Neuronal stem cell (in vitro differentiated cells): Measurements from ENCODE around the gene SOX5.

Experiments
- DNase-seq: peaks from one replicate; pipeline ENCODE4 v3.0.0-alpha.2; 2013; ENCODE audit warnings: low spot score
- H2AFZ ChIP-seq: one replicate; pipeline ENCODE4 v1.6.1; 2013; ENCODE audit warnings: mild to moderate bottlenecking, low read length, inconsistent platforms
- H2AK5ac ChIP-seq: 2 replicates; pipeline ENCODE4 v1.6.1; 2013; ENCODE audit warnings: low read depth, mild to moderate bottlenecking, inconsistent platforms, low read length, moderate library complexity, mixed read lengths
- H2BK120ac ChIP-seq: 2 replicates; pipeline ENCODE4 v1.6.1; 2013; ENCODE audit warnings: low read depth, mild to moderate bottlenecking, inconsistent platforms, low read length, moderate library complexity, mixed read lengths
- H2BK12ac ChIP-seq: one replicate; pipeline ENCODE4 v1.6.1; 2013; ENCODE audit warnings: low read length, inconsistent platforms
- H2BK15ac ChIP-seq: 2 replicates; pipeline ENCODE4 v1.6.1; 2013; ENCODE audit warnings: mild to moderate bottlenecking, low read length, inconsistent platforms, mixed read lengths
- H2BK5ac ChIP-seq: one replicate; pipeline ENCODE4 v1.6.1; 2013; ENCODE audit warnings: inconsistent platforms, mild to moderate bottlenecking, low read length, moderate library complexity
- H3K14ac ChIP-seq: one replicate; pipeline ENCODE4 v1.6.1; 2013; ENCODE audit warnings: low read length, inconsistent platforms
- H3K18ac ChIP-seq: 2 replicates; pipeline ENCODE4 v1.6.1; 2013; ENCODE audit warnings: low read length, inconsistent platforms
- H3K23ac ChIP-seq: 2 replicates; pipeline ENCODE4 v1.6.1; 2013; ENCODE audit warnings: low read depth, mild to moderate bottlenecking, mixed read lengths, low read length, inconsistent platforms; ENCODE audit not compliant: poor library complexity
- H3K27ac ChIP-seq: replicated peaks from 3 replicates; pipeline ENCODE4 v1.5.1; 2013; ENCODE audit warnings: low read length, inconsistent platforms
- H3K27me3 ChIP-seq, 3 experiments: 2 replicates each; pipeline ENCODE4 v1.6.1; 2013; ENCODE audit warnings: low read length in 3 of 3, mild to moderate bottlenecking in 2 of 3, inconsistent platforms in 1 of 3, low read depth in 1 of 3, mixed read lengths in 1 of 3, moderate library complexity in 1 of 3; ENCODE audit not compliant: control insufficient read depth in 3 of 3, insufficient read depth in 3 of 3
- H3K36me3 ChIP-seq, 2 donors: replicated peaks in 1 of 2; 2 replicates each; pipeline ENCODE4 v1.6.1; 2013; ENCODE audit warnings: low read length in 2 of 2; ENCODE audit not compliant: control insufficient read depth in 2 of 2, insufficient read depth in 2 of 2
- H3K4ac ChIP-seq: 2 replicates; pipeline ENCODE4 v1.6.1; 2013; ENCODE audit warnings: inconsistent platforms, mild to moderate bottlenecking, low read length, moderate library complexity
- H3K4me1 ChIP-seq, 2 donors: 1 replicate in 1 of 2; 2 replicates in 1 of 2; pipeline ENCODE4 v1.6.1; 2013; ENCODE audit warnings: low read length in 2 of 2, low read depth in 1 of 2; ENCODE audit not compliant: control insufficient read depth in 2 of 2, insufficient read depth in 1 of 2
- H3K4me2 ChIP-seq: one replicate; pipeline ENCODE4 v1.6.1; 2013; ENCODE audit warnings: mild to moderate bottlenecking, low read length, inconsistent platforms; ENCODE audit not compliant: insufficient read depth, poor library complexity, severe bottlenecking
- H3K4me3 ChIP-seq, 2 donors: 2 replicates each; pipeline ENCODE4 v1.5.1; 2013; ENCODE audit warnings: low read length in 2 of 2, mild to moderate bottlenecking in 2 of 2, inconsistent platforms in 1 of 2, moderate library complexity in 1 of 2
- H3K79me1 ChIP-seq: one replicate; pipeline ENCODE4 v1.6.1; 2013; ENCODE audit warnings: low read depth, mild to moderate bottlenecking, inconsistent platforms, low read length, moderate library complexity
- H3K9ac ChIP-seq: one replicate; pipeline ENCODE4 v1.6.1; 2013; ENCODE audit warnings: mild to moderate bottlenecking, low read depth, low read length, inconsistent platforms; ENCODE audit not compliant: poor library complexity
- H3K9me3 ChIP-seq, 2 donors: replicated peaks in 1 of 2; 2 replicates each; pipeline versions ENCODE3 to v1.6.1; 2013; ENCODE audit warnings: low read length in 2 of 2, mild to moderate bottlenecking in 2 of 2, inconsistent platforms in 1 of 2, low read depth in 1 of 2, mixed read lengths in 1 of 2, moderate library complexity in 1 of 2; ENCODE audit not compliant: control insufficient read depth in 2 of 2, insufficient read depth in 1 of 2
- H4K8ac ChIP-seq: one replicate; pipeline ENCODE4 v1.6.1; 2013; ENCODE audit warnings: low read depth, mild to moderate bottlenecking, inconsistent platforms, low read length, moderate library complexity
- H4K91ac ChIP-seq: one replicate; pipeline ENCODE4 v1.6.1; 2013; ENCODE audit warnings: low read length, low read depth, mild to moderate bottlenecking, inconsistent platforms; ENCODE audit not compliant: poor library complexity
- WGBS, 2 donors: extraction: QIAGEN DNeasy Blood & Tissue Kit; methylation state at CpG; one replicate each; pipeline ENCODE4 v1.1.7; 2013; ENCODE audit warnings: missing lambda C conversion rate in 2 of 2, mixed read lengths in 1 of 2; ENCODE audit not compliant: insufficient read length in 2 of 2, insufficient replicate concordance in 1 of 2; ENCODE audit errors: extremely low coverage in 2 of 2; 5-methylcytosine and 5-hydroxymethylcytosine counted together

SOX5 gene

DNA sequence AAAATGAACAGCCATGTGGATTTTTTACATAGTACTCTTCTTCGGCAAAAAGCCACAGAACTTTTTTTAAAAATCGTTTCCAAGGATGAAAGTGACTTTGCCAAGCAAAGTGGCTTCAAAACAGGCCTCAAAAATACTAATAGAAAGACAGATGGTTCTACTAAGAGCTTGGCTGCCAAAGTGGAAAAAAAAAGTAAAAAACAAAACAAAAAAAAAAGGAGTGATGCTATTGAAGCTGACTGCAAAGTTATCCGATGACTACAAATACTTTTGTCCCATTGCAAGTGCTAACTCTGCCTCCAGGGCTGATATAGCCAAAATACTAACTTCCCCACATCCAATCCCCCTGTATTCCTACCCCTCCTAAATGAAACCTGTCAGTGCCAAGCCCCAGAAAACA is 277.6 kb downstream of the SOX5 start:
- H3K4me2 ChIP-seq, result no peak overlapping the region
- no peak overlapping the region for H2BK15ac ChIP-seq
- no peak overlapping the region for H2AK5ac ChIP-seq
- no peaks in the 10 kb centered on the region for H3K9me3 ChIP-seq
- H3K18ac ChIP-seq, result no peak overlapping the region
- no peak overlapping the region for H4K91ac ChIP-seq
- no peak for DNase-seq
- no peak overlapping the region for H4K8ac ChIP-seq
- no peak overlapping the region for H3K4ac ChIP-seq
- no peak overlapping the region for H2BK12ac ChIP-seq
- no peak overlapping the region for H3K14ac ChIP-seq
- H3K4me1 ChIP-seq, result peaks cover 13 to 15% of the 10 kb centered on the region in 2 donors
- H3K9ac ChIP-seq, result no peak overlapping the region
- H3K79me1 ChIP-seq, result no peaks in the 10 kb centered on the region
- H3K36me3 ChIP-seq, result no peaks in the 10 kb centered on the region
- no peak overlapping the region for H3K4me3 ChIP-seq
- no peak overlapping the region for H2AFZ ChIP-seq
- H3K27me3 ChIP-seq, result no peaks in the 10 kb centered on the region
- H3K27ac ChIP-seq, result no peak overlapping the region
- H2BK120ac ChIP-seq, result no peak overlapping the region
- WGBS, 2 donors, result no CpG with 5 or more reads among the region's 3 CpGs
- H2BK5ac ChIP-seq, result no peak overlapping the region
- no peak overlapping the region for H3K23ac ChIP-seq

DNA sequence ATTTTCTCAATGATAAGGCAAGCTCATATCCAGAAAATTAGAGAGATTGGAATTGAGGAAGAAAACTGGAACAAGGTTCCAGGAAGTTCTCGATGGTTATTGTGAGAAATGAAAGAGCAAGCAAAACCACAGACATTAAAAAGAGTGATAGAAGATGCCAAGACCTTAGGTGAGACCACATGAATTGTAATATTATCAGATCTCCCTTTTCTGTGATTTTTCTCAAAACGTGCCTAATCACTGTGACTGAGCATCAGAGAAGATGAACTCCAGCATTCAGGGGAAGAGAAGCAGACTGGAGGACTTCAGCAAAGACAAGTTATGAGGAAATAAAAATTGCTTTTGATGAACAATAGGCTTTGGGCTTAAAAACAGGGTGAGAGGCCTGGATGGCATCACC is 278.8 kb downstream of the SOX5 start:
- no peaks in the 10 kb centered on the region for H3K27me3 ChIP-seq
- no peak overlapping the region for H4K91ac ChIP-seq
- DNase-seq, result no peak
- H3K9me3 ChIP-seq, result no peaks in the 10 kb centered on the region
- no peaks in the 10 kb centered on the region for H3K79me1 ChIP-seq
- H2BK15ac ChIP-seq, result no peak overlapping the region
- no peak overlapping the region for H2AK5ac ChIP-seq
- H3K9ac ChIP-seq, result no peak overlapping the region
- H3K4ac ChIP-seq, result no peak overlapping the region
- no peak overlapping the region for H3K4me2 ChIP-seq
- H3K18ac ChIP-seq, result no peak overlapping the region
- no peak overlapping the region for H3K14ac ChIP-seq
- no peak overlapping the region for H3K27ac ChIP-seq
- no peak overlapping the region for H2BK12ac ChIP-seq
- H4K8ac ChIP-seq, result no peak overlapping the region
- no peak overlapping the region for H2BK120ac ChIP-seq
- WGBS, 2 donors, result no CpG with 5 or more reads among the region's 2 CpGs
- no peak overlapping the region for H2BK5ac ChIP-seq
- H3K36me3 ChIP-seq, result no peaks in the 10 kb centered on the region
- H2AFZ ChIP-seq, result no peak overlapping the region
- H3K4me1 ChIP-seq, result peaks cover 10 to 13% of the 10 kb centered on the region in 2 donors
- H3K23ac ChIP-seq, result no peak overlapping the region
- no peak overlapping the region for H3K4me3 ChIP-seq

DNA sequence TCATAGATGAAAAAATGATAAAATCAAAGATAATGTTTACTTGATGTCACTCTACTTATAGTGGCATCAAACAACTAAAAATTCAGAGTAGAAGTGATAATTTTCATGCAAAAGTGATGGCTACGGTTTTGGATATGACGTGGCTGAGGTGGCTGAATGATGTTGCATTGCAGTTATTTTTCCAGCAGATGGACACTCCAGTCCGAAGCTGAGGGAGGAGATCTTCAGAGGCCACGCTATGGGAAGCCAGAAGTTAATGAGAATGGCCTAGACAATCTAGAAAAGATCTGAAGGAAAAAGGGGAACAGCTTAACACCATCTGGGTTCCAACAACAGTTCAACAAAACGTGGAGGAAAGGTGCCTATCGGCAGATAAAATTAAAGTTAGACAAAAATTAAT is 279.8 kb downstream of the SOX5 start:
- Histone ChIP-seq H3K27ac (no peak overlapping the region), H3K23ac (no peak overlapping the region), H3K14ac (no peak overlapping the region), H2BK15ac (no peak overlapping the region), H4K91ac (no peak overlapping the region), H4K8ac (no peak overlapping the region), H3K4me1 (peaks cover 5 to 8% of the 10 kb centered on the region in 2 donors), H2BK120ac (no peak overlapping the region), H3K27me3 (no peaks in the 10 kb centered on the region), H3K4me2 (no peak overlapping the region), H3K4me3 (no peak overlapping the region), H3K9me3 (peaks cover 0 to 5% of the 10 kb centered on the region in 2 donors), H3K4ac (no peak overlapping the region), H3K79me1 (no peaks in the 10 kb centered on the region), H2AFZ (no peak overlapping the region), H2AK5ac (no peak overlapping the region), H2BK5ac (no peak overlapping the region), H3K18ac (no peak overlapping the region), H3K36me3 (no peaks in the 10 kb centered on the region), H3K9ac (no peak overlapping the region), H2BK12ac (no peak overlapping the region)
- no CpG with 5 or more reads among the region's 6 CpGs for WGBS, 2 donors
- DNase-seq, result no peak

DNA sequence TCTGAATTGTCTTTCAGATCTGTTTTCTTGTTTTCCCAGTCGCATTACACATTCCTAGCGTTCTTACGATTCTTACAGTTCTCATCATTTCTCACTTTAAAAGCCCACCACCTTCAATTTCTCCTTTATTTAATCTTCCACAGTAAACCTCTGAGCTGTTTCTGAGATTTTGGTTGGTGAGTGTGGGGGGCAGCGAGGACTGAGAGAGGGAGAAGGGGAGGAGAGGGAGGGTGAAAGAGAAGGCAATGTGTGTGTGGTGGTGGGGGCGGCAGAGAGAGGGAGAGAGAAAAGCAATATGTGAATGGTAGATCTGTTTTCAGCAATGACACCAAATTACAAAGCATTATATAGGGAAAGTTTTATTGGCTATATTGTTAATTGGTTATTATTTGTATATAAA is 282.6 kb downstream of the SOX5 start:
- Histone ChIP-seq H2AK5ac (no peak overlapping the region), H2AFZ (no peak overlapping the region), H3K27ac (no peak overlapping the region), H3K4ac (no peak overlapping the region), H2BK15ac (no peak overlapping the region), H3K9me3 (peaks cover 0 to 5% of the 10 kb centered on the region in 2 donors), H3K18ac (no peak overlapping the region), H4K8ac (no peak overlapping the region), H3K4me1 (peaks cover 0 to 4% of the 10 kb centered on the region in 2 donors), H3K9ac (no peak overlapping the region), H3K4me3 (no peak overlapping the region), H3K27me3 (no peaks in the 10 kb centered on the region), H3K4me2 (no peak overlapping the region), H3K36me3 (peaks cover 0 to 6% of the 10 kb centered on the region in 2 donors), H3K79me1 (no peaks in the 10 kb centered on the region), H2BK120ac (no peak overlapping the region), H3K14ac (no peak overlapping the region), H3K23ac (no peak overlapping the region), H4K91ac (no peak overlapping the region), H2BK5ac (no peak overlapping the region), H2BK12ac (no peak overlapping the region)
- DNase-seq, result no peak
- WGBS, 2 donors, result no CpG with 5 or more reads among the region's 5 CpGs
